ENCODE data around the gene FAM83G. TPM values are rescaled to one million over a fixed set of nuclear protein-coding genes. Genes with fewer than 3 reads are reported as not detected.
A peak's percentile ranks its signal among the peaks of the same experiment; 100 is the strongest.

FAM83G gene
- total and polyA plus RNA-seq, 9 donors = 0.93 to 5.1 (median 2.3) TPM

DNA sequence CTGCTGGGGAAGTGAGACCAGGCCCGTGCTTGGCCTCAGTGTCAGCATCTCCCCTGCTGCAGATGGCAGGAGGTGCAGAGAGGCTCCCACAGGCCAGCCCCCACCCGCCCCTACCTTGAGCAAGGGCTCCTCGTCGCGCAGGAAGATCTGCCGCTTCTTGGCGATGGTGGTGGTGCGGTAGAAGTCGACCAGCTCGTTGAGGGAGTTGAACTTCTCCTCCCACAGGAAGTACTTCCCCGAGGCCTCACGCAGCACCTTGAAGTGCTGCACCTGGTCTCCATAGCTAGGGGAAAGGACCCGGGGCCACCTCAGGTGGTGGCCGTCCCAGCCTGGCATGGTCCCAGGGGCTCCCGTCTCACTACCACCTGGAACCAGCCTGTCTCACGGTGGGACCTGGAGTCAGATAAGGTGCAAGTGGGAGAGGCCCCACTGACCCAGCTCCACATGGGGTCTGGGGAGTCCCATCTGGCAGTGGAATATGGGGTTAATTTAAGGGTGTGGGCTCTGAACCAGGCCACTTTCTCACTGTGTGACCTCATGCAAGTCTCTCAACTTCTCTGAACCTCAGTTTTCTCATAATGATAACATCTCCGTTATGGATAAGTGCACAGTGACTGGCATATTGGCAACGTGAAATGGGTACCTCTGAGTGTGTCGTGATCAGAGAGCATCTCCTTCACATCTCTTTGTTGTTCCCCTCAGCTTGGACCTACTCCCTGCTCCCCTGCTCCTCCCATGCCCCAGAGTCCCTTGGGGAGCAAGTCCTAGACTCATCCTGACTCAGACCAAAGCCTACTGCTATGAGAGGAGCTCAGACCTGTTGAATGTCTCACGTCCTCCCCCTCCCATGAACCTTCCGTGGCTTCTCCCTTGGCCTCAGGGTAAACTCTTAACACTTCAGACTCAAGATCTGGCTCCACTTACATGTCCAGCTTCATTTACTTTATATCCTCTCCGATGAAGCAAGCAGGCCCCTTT lies 19.8 kb upstream of the FAM83G start:
- TF ChIP-seq, protein P1, sequence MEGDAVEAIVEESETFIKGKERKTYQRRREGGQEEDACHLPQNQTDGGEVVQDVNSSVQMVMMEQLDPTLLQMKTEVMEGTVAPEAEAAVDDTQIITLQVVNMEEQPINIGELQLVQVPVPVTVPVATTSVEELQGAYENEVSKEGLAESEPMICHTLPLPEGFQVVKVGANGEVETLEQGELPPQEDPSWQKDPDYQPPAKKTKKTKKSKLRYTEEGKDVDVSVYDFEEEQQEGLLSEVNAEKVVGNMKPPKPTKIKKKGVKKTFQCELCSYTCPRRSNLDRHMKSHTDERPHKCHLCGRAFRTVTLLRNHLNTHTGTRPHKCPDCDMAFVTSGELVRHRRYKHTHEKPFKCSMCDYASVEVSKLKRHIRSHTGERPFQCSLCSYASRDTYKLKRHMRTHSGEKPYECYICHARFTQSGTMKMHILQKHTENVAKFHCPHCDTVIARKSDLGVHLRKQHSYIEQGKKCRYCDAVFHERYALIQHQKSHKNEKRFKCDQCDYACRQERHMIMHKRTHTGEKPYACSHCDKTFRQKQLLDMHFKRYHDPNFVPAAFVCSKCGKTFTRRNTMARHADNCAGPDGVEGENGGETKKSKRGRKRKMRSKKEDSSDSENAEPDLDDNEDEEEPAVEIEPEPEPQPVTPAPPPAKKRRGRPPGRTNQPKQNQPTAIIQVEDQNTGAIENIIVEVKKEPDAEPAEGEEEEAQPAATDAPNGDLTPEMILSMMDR (IDR thresholded peaks at IDR 0.05) = no peak
- no peak for TF ChIP-seq POLR2A (IDR thresholded peaks at IDR 0.05)
- no peak for TF ChIP-seq EP300 (IDR thresholded peaks at IDR 0.05)
- 73 to 76% (median 74%) methylated on average over 22 of the region's 22 CpGs for WGBS, 3 donors

DNA sequence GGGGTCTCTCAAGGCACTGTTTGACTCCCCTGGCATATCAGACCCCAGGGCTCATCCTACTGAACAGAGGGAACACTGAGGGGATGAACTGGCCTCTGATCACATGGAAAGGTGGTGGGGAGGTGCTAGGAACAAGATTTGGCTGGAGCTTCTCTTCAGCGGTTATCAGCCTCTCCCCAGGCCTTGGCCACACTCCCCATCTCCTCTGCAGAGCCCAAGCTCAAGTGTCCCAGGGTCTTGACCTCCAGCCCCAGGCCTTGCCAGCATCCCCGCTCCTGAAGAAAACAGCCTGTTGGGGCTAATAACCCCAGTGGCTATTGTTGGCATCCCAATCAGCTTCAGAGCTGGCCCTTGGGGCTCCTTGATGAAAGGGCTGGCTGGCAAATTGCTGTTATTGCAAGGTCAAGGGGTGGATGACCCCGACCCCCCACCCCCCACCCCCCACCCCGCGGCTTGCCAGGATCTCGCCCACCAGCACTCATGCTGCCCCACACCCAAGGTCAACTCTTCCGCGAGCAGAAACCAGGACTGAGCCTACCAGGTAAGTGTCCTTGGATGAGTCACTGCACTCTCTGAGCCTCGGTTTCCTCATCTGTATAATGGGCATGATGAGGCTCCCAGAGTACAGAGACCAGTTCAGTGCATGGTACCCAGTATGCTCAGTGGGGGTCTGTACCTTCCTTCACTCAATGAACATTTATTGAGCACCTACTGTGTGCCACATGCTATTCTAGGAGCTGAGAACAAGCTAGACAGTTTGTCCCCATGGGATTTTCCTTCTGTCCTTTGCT lies 18.8 kb upstream of the FAM83G start:
- Histone ChIP-seq H3K9me3 (no peaks in the 10 kb centered on the region), H3K36me3 (no peaks in the 10 kb centered on the region), H3K4me3 (no peak overlapping the region), H3K4me1 (ENCODE audit: insufficient read depth) (no peaks in the 10 kb centered on the region), H3K27ac (no peak overlapping the region), H3K27me3 (no peaks in the 10 kb centered on the region)
- intact Hi-C loops (cut with DNase I) = no loop called here
- DNase-seq = peak in 1 of 5 donors; percentile 12
- TF ChIP-seq EP300 (IDR thresholded peaks at IDR 0.05) = no peak
- TF ChIP-seq, protein P1 (IDR thresholded peaks at IDR 0.05) = no peak
- no peak for TF ChIP-seq POLR2A (IDR thresholded peaks at IDR 0.05)
- 70 to 79% (median 73%) methylated on average over 9 of the region's 9 CpGs for WGBS, 3 donors

More for the DNA sequence above, 19.8 kb upstream of the FAM83G start:
- peak in 1 of 5 donors; percentile 16 for DNase-seq
- Histone ChIP-seq H3K27ac (no peak overlapping the region), H3K4me1 (ENCODE audit: insufficient read depth) (no peaks in the 10 kb centered on the region), H3K27me3 (no peaks in the 10 kb centered on the region), H3K4me3 (no peak overlapping the region), H3K9me3 (no peaks in the 10 kb centered on the region), H3K36me3 (no peaks in the 10 kb centered on the region)
- intact Hi-C loops (cut with DNase I) = no loop called here

DNA sequence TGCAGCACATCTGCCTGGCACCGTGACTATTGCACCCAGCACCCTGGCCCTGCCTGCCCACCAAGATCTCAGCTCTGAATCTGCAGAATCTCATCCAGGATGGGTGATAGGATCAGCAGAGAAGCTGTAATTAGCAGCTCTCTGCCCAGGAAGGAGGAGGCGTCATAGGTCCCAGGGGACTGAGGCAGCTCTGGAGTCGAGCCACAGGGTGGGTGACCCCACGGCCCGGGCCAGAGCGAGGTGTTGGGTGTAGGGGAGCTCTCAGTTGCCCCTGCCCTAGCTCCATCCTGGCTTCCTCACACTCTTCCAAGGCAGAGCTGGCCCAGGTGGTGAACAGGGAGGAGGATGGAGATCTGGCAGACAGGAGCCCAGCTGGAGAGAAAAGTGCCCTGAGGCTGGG lies 18.2 kb upstream of the FAM83G start:
- TF ChIP-seq POLR2A (IDR thresholded peaks at IDR 0.05) = no peak
- TF ChIP-seq, protein P1 (IDR thresholded peaks at IDR 0.05) = no peak
- no peak for TF ChIP-seq EP300 (IDR thresholded peaks at IDR 0.05)
- H3K27ac ChIP-seq = no peak overlapping the region
- H3K36me3 ChIP-seq = no peaks in the 10 kb centered on the region
- intact Hi-C loops (cut with DNase I) = no loop called here
- 86 to 93% (median 88%) methylated on average over 6 of the region's 6 CpGs for WGBS, 3 donors
- H3K4me3 ChIP-seq = no peak overlapping the region
- H3K4me1 ChIP-seq (ENCODE audit: insufficient read depth) = no peaks in the 10 kb centered on the region
- H3K27me3 ChIP-seq = no peaks in the 10 kb centered on the region
- H3K9me3 ChIP-seq = no peaks in the 10 kb centered on the region
- peak in 1 of 5 donors; percentile 13 for DNase-seq

DNA sequence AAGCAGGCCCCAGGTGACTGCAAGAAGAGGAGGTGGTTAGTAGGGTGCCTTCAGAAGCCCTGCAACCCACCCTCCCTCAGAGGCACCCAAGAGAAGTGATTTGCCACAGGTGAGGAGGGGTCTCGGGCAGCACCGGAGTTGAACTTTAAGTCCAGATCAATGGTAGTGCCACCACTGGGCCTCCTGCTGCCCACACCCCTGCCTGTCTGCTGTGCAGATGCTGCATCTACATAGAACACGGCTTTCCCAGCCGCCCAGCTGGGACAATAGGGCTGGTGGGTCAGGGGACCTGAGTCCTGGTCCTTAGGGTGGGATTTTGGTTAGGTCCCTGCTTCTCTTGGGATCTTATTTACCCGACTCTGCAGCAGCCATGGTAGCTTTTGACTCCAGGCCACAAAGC lies 17.6 kb upstream of the FAM83G start:
- TF ChIP-seq POLR2A (IDR thresholded peaks at IDR 0.05) (no peak), EP300 (IDR thresholded peaks at IDR 0.05) (no peak)
- TF ChIP-seq, protein P1 (IDR thresholded peaks at IDR 0.05) = no peak
- Histone ChIP-seq H3K4me1 (ENCODE audit: insufficient read depth) (no peaks in the 10 kb centered on the region), H3K4me3 (no peak overlapping the region), H3K9me3 (no peaks in the 10 kb centered on the region), H3K36me3 (no peaks in the 10 kb centered on the region), H3K27ac (no peak overlapping the region), H3K27me3 (no peaks in the 10 kb centered on the region)
- intact Hi-C loops (cut with DNase I) = no loop called here
- WGBS, 3 donors = 93 to 99% (median 95%) methylated on average over 5 of the region's 5 CpGs
- no peak for DNase-seq

All from ovary (tissue), 9 donors.